PC-3 (cell line): ENCODE data around the gene CHST8. TPM values are rescaled to one million over a fixed set of nuclear protein-coding genes. Genes with fewer than 3 reads are reported as not detected.

Experiments
- ATAC-seq: fragments of 200-7000 bp; cut with Tn5 transposase; 2 replicates; pipeline ENCODE4 v1.9.1; 2020; ENCODE audit warnings: mild to moderate bottlenecking, moderate library complexity
- BruUV-seq: library from RNA; stranded (reverse); fragments of 400-500 nt; replicated peaks from 2 replicates; lab custom pipeline; 2021; lab: Mats Ljungman, UMichigan
- CTCF ChIA-PET: fragments of 300-600 bp; sonication (Branson Sonifier 250); formaldehyde crosslinking; loops from one replicate; lab custom pipeline; 2022; ENCODE audit warnings: antibody characterized with exemption; lab: Charles Lee
- POLR2A ChIA-PET: fragments of 300-600 bp; sonication (Branson Sonifier 250); formaldehyde crosslinking; loops from one replicate; lab custom pipeline; 2022; ENCODE audit warnings: antibody characterized with exemption; ENCODE audit not compliant: unreplicated experiment; lab: Charles Lee
- DNase-seq: peaks from one replicate; pipeline ENCODE4 v3.0.0-alpha.2; 2015
- H2AFZ ChIP-seq: fragments of 300-600 bp; sonication (generic); 2 replicates; pipeline ENCODE4 v1.6.0; 2016; ENCODE audit warnings: antibody characterized with exemption, low read length
- H3F3A ChIP-seq: fragments of 300-600 bp; sonication (generic); one replicate; pipeline ENCODE4 v1.6.0; 2017; ENCODE audit warnings: antibody characterized with exemption, low read length, control low read depth, mild to moderate bottlenecking; ENCODE audit not compliant: unreplicated experiment
- H3K27ac ChIP-seq: fragments of 300-600 bp; sonication (generic); 2 replicates; pipeline ENCODE4 v1.5.1; 2016; ENCODE audit warnings: mild to moderate bottlenecking, low read length
- H3K27me3 ChIP-seq: fragments of 300-600 bp; sonication (generic); 2 replicates; pipeline ENCODE4 v1.6.1; 2016; ENCODE audit warnings: low read length, mixed read lengths
- H3K36me3 ChIP-seq: fragments of 300-600 bp; sonication (generic); 2 replicates; pipeline ENCODE4 v1.6.1; 2016; ENCODE audit warnings: low read depth, mixed run types, low read length, mixed read lengths
- H3K4me1 ChIP-seq: fragments of 300-600 bp; sonication (generic); 2 replicates; pipeline ENCODE4 v1.5.1; 2016; ENCODE audit warnings: low read length; ENCODE audit not compliant: insufficient read depth
- H3K4me2 ChIP-seq: fragments of 300-600 bp; sonication (generic); 2 replicates; pipeline ENCODE4 v1.6.0; 2016; ENCODE audit warnings: low read length
- H3K4me3 ChIP-seq: fragments of 300-600 bp; sonication (generic); 2 replicates; pipeline ENCODE4 v1.5.1; 2016; ENCODE audit warnings: mild to moderate bottlenecking, low read length, mixed read lengths
- H3K79me2 ChIP-seq: fragments of 300-600 bp; sonication (generic); 2 replicates; pipeline ENCODE4 v1.6.1; 2017; ENCODE audit warnings: low read length, mixed read lengths
- H3K9ac ChIP-seq: fragments of 300-600 bp; sonication (generic); 2 replicates; pipeline ENCODE4 v1.6.0; 2016; ENCODE audit warnings: mild to moderate bottlenecking, low read length
- H3K9me2 ChIP-seq: fragments of 300-600 bp; sonication (generic); replicated peaks from 2 replicates; pipeline ENCODE4 v1.6.1; 2016; ENCODE audit warnings: mixed run types, low read length, mixed read lengths
- H3K9me3 ChIP-seq: fragments of 300-600 bp; sonication (generic); 2 replicates; pipeline ENCODE4 v1.6.1; 2016; ENCODE audit warnings: low read length, mixed read lengths
- H4K20me1 ChIP-seq: fragments of 300-600 bp; sonication (generic); 2 replicates; pipeline ENCODE4 v1.6.1; 2016; ENCODE audit warnings: low read length, mixed read lengths
- CTCF ChIP-seq: fragments of 300-600 bp; sonication (generic); conservative IDR thresholded peaks from 2 replicates; pipeline ENCODE4 v1.5.1; 2017; ENCODE audit warnings: antibody characterized with exemption, low read depth, mild to moderate bottlenecking, low read length
- EZH2 ChIP-seq: fragments of 300-600 bp; sonication (generic); IDR thresholded peaks from one replicate; pipeline ENCODE4 v1.6.1; 2017; ENCODE audit warnings: antibody characterized with exemption, mild to moderate bottlenecking, low read length; ENCODE audit not compliant: unreplicated experiment
- EZH2phosphoT487 ChIP-seq: fragments of 300-600 bp; sonication (generic); IDR thresholded peaks from 2 replicates; pipeline ENCODE4 v1.6.1; 2018; ENCODE audit warnings: mild to moderate bottlenecking, antibody characterized with exemption, low read length, borderline replicate concordance
- intact Hi-C: fragments of 100-400 bp; cut with micrococcal nuclease; formaldehyde crosslinking; loops from 2 replicates; pipeline ENCODE4 v1.9.0; 2023
- total RNA-seq: library from RNA; depleted of rRNA; stranded (reverse); fragments of >200 nt; gene quantifications from 2 replicates; pipeline ENCODE4 v1.2.3, GENCODE V29; 2014

CHST8 gene
- total RNA-seq, 1 experiment from 2014 or later, result 0.36 TPM

GRCh38 chr19:33622809-33623511 is 1.2 kb downstream of the CHST8 start:
- DNase-seq (no peak), ATAC-seq (no peak)
- TF ChIP-seq EZH2 (peak; percentile 10), CTCF (no peak)
- Histone ChIP-seq H3K9ac (no peak overlapping the region), H2AFZ (no peak overlapping the region), H3K36me3 (no peaks in the 10 kb centered on the region), H3F3A (no peaks in the 10 kb centered on the region), H3K4me1 (no peaks in the 10 kb centered on the region), H3K4me2 (no peak overlapping the region), H3K79me2 (no peaks in the 10 kb centered on the region), H4K20me1 (no peaks in the 10 kb centered on the region), H3K9me2 (no peaks in the 10 kb centered on the region), H3K4me3 (no peak overlapping the region), H3K27me3 (peaks cover 49% of the 10 kb centered on the region), H3K9me3 (no peaks in the 10 kb centered on the region), H3K27ac (no peak overlapping the region)
- ChIA-PET POLR2A (no interaction called here), CTCF (no interaction called here)
- intact Hi-C loops, result no loop called here
- BruUV-seq, result no TSS peak

GRCh38 chr19:33624586-33624985 is 2.8 kb downstream of the CHST8 start:
- Histone ChIP-seq H3K4me1 (no peaks in the 10 kb centered on the region), H3K4me2 (no peak overlapping the region), H3K9me2 (no peaks in the 10 kb centered on the region), H3K27ac (no peak overlapping the region), H3K9me3 (no peaks in the 10 kb centered on the region), H3K79me2 (no peaks in the 10 kb centered on the region), H3K27me3 (peaks cover 46% of the 10 kb centered on the region), H2AFZ (no peak overlapping the region), H3F3A (no peaks in the 10 kb centered on the region), H3K36me3 (no peaks in the 10 kb centered on the region), H3K4me3 (no peak overlapping the region), H3K9ac (no peak overlapping the region), H4K20me1 (no peaks in the 10 kb centered on the region)
- TF ChIP-seq EZH2 (no peak), EZH2phosphoT487 (no peak), CTCF (no peak)
- intact Hi-C loops, result no loop called here
- DNase-seq, result no peak
- CTCF ChIA-PET, result no interaction called here
- ATAC-seq, result no peak
- POLR2A ChIA-PET, result no interaction called here
- BruUV-seq, result no TSS peak

GRCh38 chr19:33627526-33627925 is 5.8 kb downstream of the CHST8 start:
- H3K9me3 ChIP-seq, result no peaks in the 10 kb centered on the region
- H3K4me1 ChIP-seq, result no peaks in the 10 kb centered on the region
- H2AFZ ChIP-seq, result no peak overlapping the region
- no peak overlapping the region for H3K27ac ChIP-seq
- no peak for ATAC-seq
- POLR2A ChIA-PET, result no interaction called here
- no peaks in the 10 kb centered on the region for H4K20me1 ChIP-seq
- TF ChIP-seq EZH2phosphoT487, result no peak
- DNase-seq, result no peak
- H3K36me3 ChIP-seq, result no peaks in the 10 kb centered on the region
- CTCF ChIA-PET, result no interaction called here
- no peak overlapping the region for H3K4me3 ChIP-seq
- H3K79me2 ChIP-seq, result no peaks in the 10 kb centered on the region
- H3K9me2 ChIP-seq, result no peaks in the 10 kb centered on the region
- H3F3A ChIP-seq, result no peaks in the 10 kb centered on the region
- no TSS peak for BruUV-seq
- peaks cover 24% of the 10 kb centered on the region for H3K27me3 ChIP-seq
- intact Hi-C loops, result no loop called here
- H3K4me2 ChIP-seq, result no peak overlapping the region
- H3K9ac ChIP-seq, result no peak overlapping the region
